Tibial nerve (tissue), 4 donors: ENCODE data around the gene OTOF. TPM values are rescaled to one million over a fixed set of nuclear protein-coding genes. Genes with fewer than 3 reads are reported as not detected.

Experiments
- DNase-seq, 2 donors: peaks; one replicate each; pipeline ENCODE4 v3.0.0-alpha.2; 2019; ENCODE audit warnings: low spot score in 2 of 2
- H3K27ac ChIP-seq, 4 donors: fragments of 200-600 bp; sonication (generic) in 3 of 4; one replicate each; pipeline ENCODE4 v1.5.1; 2017 to 2019; ENCODE audit warnings: mild to moderate bottlenecking in 1 of 4
- H3K27me3 ChIP-seq, 2 donors: fragments of 200-600 bp; sonication (generic) in 1 of 2; one replicate each; pipeline versions ENCODE4 v1.5.1 to v1.6.0; 2017 to 2019
- H3K36me3 ChIP-seq, 3 donors: fragments of 200-600 bp; sonication (generic); one replicate each; pipeline ENCODE4 v1.5.1; 2018 to 2019
- H3K4me1 ChIP-seq, 4 donors: fragments of 200-600 bp; sonication (generic) in 3 of 4; one replicate each; pipeline ENCODE4 v1.5.1; 2017 to 2019
- H3K4me3 ChIP-seq, 4 donors: fragments of 200-600 bp; sonication (generic) in 3 of 4; one replicate each; pipeline ENCODE4 v1.5.1; 2017 to 2019; ENCODE audit warnings: mild to moderate bottlenecking in 1 of 4, moderate library complexity in 1 of 4
- H3K9me3 ChIP-seq, 4 donors: fragments of 200-600 bp; sonication (generic) in 3 of 4; one replicate each; pipeline ENCODE4 v1.5.1; 2017 to 2019
- CTCF ChIP-seq, 5 experiments: fragments of 200-600 bp in 3 of 5; fragments of 450-650 bp in 2 of 5; sonication (generic) in 3 of 5; IDR thresholded peaks; one replicate each; pipeline ENCODE4 v1.5.1; 2016 to 2019; ENCODE audit warnings: antibody characterized with exemption in 5 of 5, mild to moderate bottlenecking in 3 of 5, moderate library complexity in 2 of 5
- EP300 ChIP-seq, 2 donors: sonication (generic); formaldehyde crosslinking; IDR thresholded peaks; one replicate each; pipeline ENCODE4 v1.6.1; 2017; ENCODE audit warnings: antibody characterized with exemption in 2 of 2, mild to moderate bottlenecking in 1 of 2
- POLR2A ChIP-seq, 2 donors: fragments of 450-650 bp; IDR thresholded peaks; one replicate each; pipeline ENCODE4 v1.6.1; 2017; ENCODE audit warnings: antibody characterized with exemption in 2 of 2, mild to moderate bottlenecking in 2 of 2, moderate library complexity in 2 of 2
- WGBS, 2 donors: methylation state at CpG; one replicate each; pipeline ENCODE4 v1.1.5; 2018; 5-methylcytosine and 5-hydroxymethylcytosine counted together
- total RNA-seq, 4 donors: library from RNA; depleted of rRNA; stranded (reverse); fragments of >200 nt; gene quantifications; one replicate each; pipeline ENCODE4 v1.1.0, GENCODE V29; 2016

OTOF gene
- total RNA-seq, 4 donors from 2014 or later = under 0.01 to 0.30 (median 0.22) TPM; not detected in 1

DNA sequence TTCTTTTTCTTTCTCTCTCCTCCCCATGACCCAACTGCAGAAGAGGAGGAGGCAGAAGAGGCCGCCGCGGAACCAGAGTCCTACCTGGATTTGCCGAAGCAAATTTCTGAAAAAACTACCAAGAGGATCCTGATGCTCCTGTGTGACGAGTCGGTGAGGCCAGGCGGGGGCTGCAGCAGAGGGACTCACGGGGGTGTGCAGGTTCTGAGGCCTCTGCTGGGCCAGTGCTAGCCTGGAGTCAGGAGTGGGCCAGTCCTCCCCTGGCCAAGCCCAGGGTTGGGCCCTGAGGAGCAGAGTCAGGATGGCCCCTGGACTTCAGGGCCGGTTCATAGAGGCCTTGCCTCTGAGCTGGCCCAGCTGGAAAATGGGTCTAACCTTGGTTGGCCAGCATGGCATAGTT, 29.3 kb downstream of the OTOF start:
- H3K27me3 ChIP-seq = no peaks in the 10 kb centered on the region
- TF ChIP-seq EP300 (IDR thresholded peaks at IDR 0.05) = no peak
- TF ChIP-seq CTCF (IDR thresholded peaks at IDR 0.05) = no peak
- WGBS, 2 donors = 94 to 96% methylated on average over 8 to 9 of the region's 9 CpGs
- no peak overlapping the region for H3K4me3 ChIP-seq
- H3K36me3 ChIP-seq = no peaks in the 10 kb centered on the region
- H3K9me3 ChIP-seq = no peaks in the 10 kb centered on the region
- H3K27ac ChIP-seq = no peak overlapping the region
- no peak for DNase-seq
- H3K4me1 ChIP-seq = no peaks in the 10 kb centered on the region

- H3K4me1 ChIP-seq = no peaks in the 10 kb centered on the region
- no peak overlapping the region for H3K27ac ChIP-seq
- TF ChIP-seq POLR2A (IDR thresholded peaks at IDR 0.05) = no peak
- TF ChIP-seq CTCF (IDR thresholded peaks at IDR 0.05) = no peak
- no peak for TF ChIP-seq EP300 (IDR thresholded peaks at IDR 0.05)
- no peaks in the 10 kb centered on the region for H3K27me3 ChIP-seq
- H3K4me3 ChIP-seq = no peak overlapping the region
- DNase-seq = no peak
- no peaks in the 10 kb centered on the region for H3K36me3 ChIP-seq
- H3K9me3 ChIP-seq = no peaks in the 10 kb centered on the region
- 80 to 90% methylated on average over 7 of the region's 7 CpGs for WGBS, 2 donors
These were observed 33.7 kb downstream of the OTOF start for GRCh38 chr2:26444236-26444635.

DNA sequence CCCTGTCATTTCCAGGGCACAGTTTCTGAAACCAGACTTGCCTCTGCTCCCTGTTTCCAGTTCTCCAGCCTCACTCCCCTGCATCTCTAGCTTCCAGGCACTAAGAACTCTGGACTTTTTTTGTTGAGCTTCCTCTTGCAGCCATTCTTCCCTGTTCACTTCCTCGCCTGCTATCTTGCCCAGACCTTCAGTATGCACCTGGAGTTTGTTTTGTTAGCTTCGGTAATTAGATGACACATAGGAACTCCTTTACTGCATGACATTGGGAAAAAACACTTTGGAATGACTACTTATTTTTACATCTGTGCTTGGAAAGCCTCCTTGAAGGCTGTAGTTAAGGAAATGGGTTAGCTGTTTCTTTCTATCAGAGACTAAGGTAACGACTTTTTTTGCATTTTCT, 35.2 kb downstream of the OTOF start:
- TF ChIP-seq CTCF (IDR thresholded peaks at IDR 0.05) = no peak
- no peak for TF ChIP-seq EP300 (IDR thresholded peaks at IDR 0.05)
- no peak for TF ChIP-seq POLR2A (IDR thresholded peaks at IDR 0.05)
- 71 to 73% methylated on average over 3 of the region's 3 CpGs for WGBS, 2 donors
- no peak overlapping the region for H3K4me3 ChIP-seq

DNA sequence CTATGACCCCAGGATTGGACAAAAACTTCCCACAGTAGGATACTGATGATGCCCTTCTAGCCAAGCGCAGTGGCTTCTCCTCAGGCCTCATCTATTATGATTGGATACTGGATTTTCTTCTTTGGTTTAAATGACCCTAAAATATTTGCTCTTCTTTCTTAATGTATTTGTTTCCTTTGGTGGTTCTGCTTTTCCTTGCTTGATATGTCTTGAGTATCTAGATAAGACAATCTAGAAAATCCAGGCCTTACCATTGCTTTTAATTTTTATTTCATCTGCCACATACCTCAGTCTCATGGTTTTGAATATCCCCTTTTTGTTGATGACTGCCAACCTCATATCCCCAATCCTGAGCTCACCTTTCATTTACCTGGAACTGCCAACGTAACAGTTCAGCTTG, 35.6 kb downstream of the OTOF start:
- H3K27ac ChIP-seq = no peak overlapping the region
- DNase-seq = no peak
- H3K4me1 ChIP-seq = no peaks in the 10 kb centered on the region
- H3K9me3 ChIP-seq = no peaks in the 10 kb centered on the region
- no peaks in the 10 kb centered on the region for H3K36me3 ChIP-seq
- no peak overlapping the region for H3K4me3 ChIP-seq
- no peaks in the 10 kb centered on the region for H3K27me3 ChIP-seq
- WGBS, 2 donors = 93 to 96% methylated on average over 2 of the region's 2 CpGs
- TF ChIP-seq CTCF (IDR thresholded peaks at IDR 0.05) (no peak), EP300 (IDR thresholded peaks at IDR 0.05) (no peak), POLR2A (IDR thresholded peaks at IDR 0.05) (no peak)

More for the DNA sequence above, 35.2 kb downstream of the OTOF start:
- H3K4me1 ChIP-seq = no peaks in the 10 kb centered on the region
- no peaks in the 10 kb centered on the region for H3K36me3 ChIP-seq
- no peak overlapping the region for H3K27ac ChIP-seq
- H3K9me3 ChIP-seq = no peaks in the 10 kb centered on the region
- no peak for DNase-seq
- H3K27me3 ChIP-seq = no peaks in the 10 kb centered on the region

DNA sequence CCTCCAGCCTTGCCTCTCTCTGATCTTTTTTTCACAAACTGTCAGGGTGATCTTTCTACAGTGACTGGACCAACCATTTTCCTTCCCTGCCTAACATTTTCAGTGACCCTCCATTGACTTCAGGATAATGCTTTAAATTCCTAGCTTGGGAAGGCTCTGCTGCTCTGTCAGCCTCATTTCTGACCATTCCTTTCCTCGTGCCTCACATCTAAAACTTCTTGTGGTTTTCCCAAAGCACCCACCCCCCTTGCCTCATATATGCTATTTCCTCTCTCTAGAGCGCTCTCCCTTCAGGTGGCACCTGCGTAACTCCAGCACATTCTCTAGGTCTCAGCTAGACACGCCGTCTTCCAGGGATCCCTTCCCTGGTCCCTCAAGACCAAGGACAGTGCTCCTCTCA, 39.0 kb downstream of the OTOF start:
- Histone ChIP-seq H3K27me3 (no peaks in the 10 kb centered on the region), H3K9me3 (no peaks in the 10 kb centered on the region), H3K4me3 (no peak overlapping the region), H3K4me1 (peaks cover 0 to 6% (median 0%) of the 10 kb centered on the region in 4 donors), H3K27ac (no peak overlapping the region), H3K36me3 (no peaks in the 10 kb centered on the region)
- no peak for TF ChIP-seq CTCF (IDR thresholded peaks at IDR 0.05)
- no peak for TF ChIP-seq EP300 (IDR thresholded peaks at IDR 0.05)
- 80 to 85% methylated on average over 5 of the region's 5 CpGs for WGBS, 2 donors
- no peak for DNase-seq
